ENCODE measurements around the gene C11orf54. TPM values are rescaled to one million over a fixed set of nuclear protein-coding genes. Genes with fewer than 3 reads are reported as not detected.
"Not testable (repeated sequence)": the region's sequence is repeated elsewhere in the genome, so short reads cannot be mapped to it uniquely, and the experiment has no call there.

C11orf54 gene
- total RNA-seq, 2 donors from 2014 or later = 20.2 to 32.0 TPM

- Histone ChIP-seq H3K27me3 (replicated peaks; ENCODE audit: insufficient read depth) (no peaks in the 10 kb centered on the region), H3K4me1 (ENCODE audit: control insufficient read depth in 1 of 2, low read depth in 2 of 2) (no peaks in the 10 kb centered on the region), H3K4me3 (no peak overlapping the region), H3K36me3 (peaks cover 37% of the 10 kb centered on the region), H3K27ac (no peak overlapping the region), H3K9me3 (no peaks in the 10 kb centered on the region)
- no peak for TF ChIP-seq CTCF (IDR thresholded peaks at IDR 0.05)
- no peak for DNase-seq (ENCODE audit: low spot score)
- ATAC-seq (ENCODE audit: insufficient number of reproducible peaks, low FRiP score, low read depth) = no peak
These were observed 15.8 kb downstream of the C11orf54 start for GRCh38 chr11:93757301-93757700.

GRCh38 chr11:93757924-93758865 lies 16.7 kb downstream of the C11orf54 start:
- DNase-seq (ENCODE audit: low spot score) (no peak), ATAC-seq (ENCODE audit: insufficient number of reproducible peaks, low FRiP score, low read depth) (no peak)
- Histone ChIP-seq H3K9me3 (no peaks in the 10 kb centered on the region), H3K27ac (no peak overlapping the region), H3K27me3 (replicated peaks; ENCODE audit: insufficient read depth) (no peaks in the 10 kb centered on the region), H3K4me1 (ENCODE audit: control insufficient read depth in 1 of 2, low read depth in 2 of 2) (no peaks in the 10 kb centered on the region), H3K36me3 (peaks cover 37% of the 10 kb centered on the region), H3K4me3 (no peak overlapping the region)
- no peak for TF ChIP-seq CTCF (IDR thresholded peaks at IDR 0.05)

- not testable (repeated sequence) for ATAC-seq (ENCODE audit: insufficient number of reproducible peaks, low FRiP score, low read depth); H3K4me1 ChIP-seq (ENCODE audit: control insufficient read depth in 1 of 2, low read depth in 2 of 2); H3K4me3 ChIP-seq; H3K27me3 ChIP-seq (replicated peaks; ENCODE audit: insufficient read depth); DNase-seq (ENCODE audit: low spot score); H3K9me3 ChIP-seq; H3K27ac ChIP-seq
- H3K36me3 ChIP-seq = peaks cover 37% of the 10 kb centered on the region
These were observed 17.7 kb downstream of the C11orf54 start for GRCh38 chr11:93759123-93759522.

DNA sequence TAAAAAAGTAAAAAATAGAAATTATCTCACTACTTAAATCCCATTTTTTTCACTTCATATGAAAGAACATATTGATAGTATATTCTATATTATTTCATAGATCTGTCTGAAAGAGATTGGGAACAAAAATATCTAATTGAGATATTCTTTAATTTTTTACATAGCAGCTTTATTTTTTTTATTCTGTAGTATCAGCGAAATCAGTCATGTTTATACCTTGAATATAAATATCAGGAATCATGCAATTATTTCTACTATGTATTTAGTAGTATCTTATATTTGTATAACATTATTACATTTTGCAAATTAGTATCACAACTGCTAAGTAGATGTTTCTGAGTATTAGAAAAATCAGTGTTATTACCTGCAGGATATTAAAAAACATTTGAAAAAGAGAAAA lies 20.4 kb downstream of the C11orf54 start:
- H3K36me3 ChIP-seq = peaks cover 30% of the 10 kb centered on the region
- ATAC-seq (ENCODE audit: insufficient number of reproducible peaks, low FRiP score, low read depth) (no peak), DNase-seq (ENCODE audit: low spot score) (no peak)
- H3K4me1 ChIP-seq (ENCODE audit: control insufficient read depth in 1 of 2, low read depth in 2 of 2) = no peaks in the 10 kb centered on the region
- no peak for TF ChIP-seq CTCF (IDR thresholded peaks at IDR 0.05)
- H3K27me3 ChIP-seq (replicated peaks; ENCODE audit: insufficient read depth) = no peaks in the 10 kb centered on the region
- no peak overlapping the region for H3K27ac ChIP-seq
- H3K9me3 ChIP-seq = no peaks in the 10 kb centered on the region
- no peak overlapping the region for H3K4me3 ChIP-seq

DNA sequence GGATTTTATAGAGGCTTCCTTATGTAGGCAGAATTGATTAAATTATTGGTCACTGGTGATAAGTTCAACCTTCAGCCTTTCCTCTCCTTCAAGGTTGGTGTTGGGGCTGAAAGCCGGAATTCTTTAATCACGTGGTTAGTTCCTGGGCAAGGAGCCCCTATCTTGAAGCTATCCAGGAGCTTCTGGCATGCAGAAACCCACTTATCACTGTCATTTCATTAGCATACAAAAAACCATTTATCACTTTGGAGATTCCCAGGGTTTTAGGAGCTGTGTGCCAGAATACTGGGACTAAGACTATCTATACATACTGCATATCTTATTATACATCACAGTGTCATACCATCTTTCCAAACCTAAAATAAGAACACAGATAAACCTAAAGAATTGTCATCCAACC lies 24.1 kb downstream of the C11orf54 start:
- Histone ChIP-seq H3K9me3 (no peaks in the 10 kb centered on the region), H3K4me1 (ENCODE audit: control insufficient read depth in 1 of 2, low read depth in 2 of 2) (no peaks in the 10 kb centered on the region), H3K27me3 (replicated peaks; ENCODE audit: insufficient read depth) (no peaks in the 10 kb centered on the region), H3K4me3 (no peak overlapping the region), H3K27ac (no peak overlapping the region), H3K36me3 (peaks cover 3% of the 10 kb centered on the region)
- no peak for TF ChIP-seq CTCF (IDR thresholded peaks at IDR 0.05)
- DNase-seq (ENCODE audit: low spot score) (no peak), ATAC-seq (ENCODE audit: insufficient number of reproducible peaks, low FRiP score, low read depth) (no peak)
